SK-N-SH (cell line): ENCODE results near the gene PTPRD. TPM values are rescaled to one million over a fixed set of nuclear protein-coding genes. Genes with fewer than 3 reads are reported as not detected.

Source experiments
- CTCF ChIA-PET: fragments of 300-600, 350-600 bp; formaldehyde crosslinking; extraction: SDS; loops from one replicate; lab custom pipeline; 2021; lab: Yijun Ruan, JAX
- POLR2A ChIA-PET: fragments of 350-600 bp; sonication (Branson Sonifier 250); formaldehyde crosslinking; extraction: SDS; loops from one replicate; lab custom pipeline; 2020; ENCODE audit warnings: antibody characterized with exemption, inconsistent platforms; lab: Yijun Ruan, JAX
- DNase-seq: peaks from one replicate; pipeline ENCODE4 v3.0.0; 2012
- H2AFZ ChIP-seq: fragments of 200-600 bp; sonication (generic); 2 replicates; pipeline ENCODE4 v1.8.1; 2016; ENCODE audit warnings: antibody characterized with exemption, mild to moderate bottlenecking, low read depth
- H3F3A ChIP-seq: fragments of 200-600 bp; sonication (generic); replicated peaks from 2 replicates; pipeline ENCODE3; 2016; ENCODE audit warnings: antibody characterized with exemption, mild to moderate bottlenecking; ENCODE audit not compliant: insufficient read depth
- H3K27ac ChIP-seq, 2 experiments: fragments of 200-500 bp in 1 of 2; fragments of 200-600 bp in 1 of 2; sonication (Bioruptor generic) in 1 of 2; sonication (generic), shearing (Covaris generic) in 1 of 2; 2 replicates each; pipeline versions ENCODE4 v1.5.1 to v1.6.1; 2014 to 2016; ENCODE audit warnings: low read depth in 2 of 2, inconsistent platforms in 1 of 2, low read length in 1 of 2, mild to moderate bottlenecking in 1 of 2, mixed read lengths in 1 of 2
- H3K27me3 ChIP-seq: fragments of 200-600 bp; sonication (generic), shearing (Covaris generic); 2 replicates; pipeline ENCODE4 v1.6.1; 2016; ENCODE audit warnings: mixed run types; ENCODE audit not compliant: insufficient read depth
- H3K36me3 ChIP-seq, 2 experiments: fragments of 200-500 bp in 1 of 2; fragments of 200-600 bp in 1 of 2; sonication (Bioruptor generic) in 1 of 2; sonication (generic) in 1 of 2; replicated peaks in 1 of 2; 2 replicates each; pipeline versions ENCODE3 to v1.5.1; 2014 to 2016; ENCODE audit warnings: low read length in 1 of 2, mild to moderate bottlenecking in 1 of 2; ENCODE audit not compliant: insufficient read depth in 2 of 2, control insufficient read depth in 1 of 2
- H3K4me1 ChIP-seq, 2 experiments: fragments of 200-500 bp in 1 of 2; fragments of 200-600 bp in 1 of 2; sonication (Bioruptor generic) in 1 of 2; sonication (generic), shearing (Covaris generic) in 1 of 2; 2 replicates each; pipeline versions ENCODE4 v1.5.1 to v1.6.1; 2014 to 2016; ENCODE audit warnings: low read depth in 1 of 2, low read length in 1 of 2, mixed run types in 1 of 2; ENCODE audit not compliant: insufficient read depth in 2 of 2, control insufficient read depth in 1 of 2
- H3K4me2 ChIP-seq: fragments of 200-600 bp; sonication (generic), shearing (Covaris generic); 2 replicates; pipeline ENCODE4 v1.6.1; 2017; ENCODE audit warnings: mixed run types
- H3K4me3 ChIP-seq, 2 experiments: fragments of 200-500 bp in 1 of 2; fragments of 200-600 bp in 1 of 2; sonication (Bioruptor generic) in 1 of 2; sonication (generic), shearing (Covaris generic) in 1 of 2; 2 replicates each; pipeline versions ENCODE4 v1.5.1 to v1.8.1; 2014 to 2016; ENCODE audit warnings: low read depth in 2 of 2, inconsistent platforms in 1 of 2, low read length in 1 of 2, mild to moderate bottlenecking in 1 of 2, mixed read lengths in 1 of 2, moderate library complexity in 1 of 2
- H3K79me2 ChIP-seq: fragments of 200-600 bp; sonication (generic); 2 replicates; pipeline ENCODE4 v1.8.1; 2017; ENCODE audit warnings: mild to moderate bottlenecking; ENCODE audit not compliant: insufficient read depth
- H3K9ac ChIP-seq: fragments of 200-600 bp; sonication (generic); 2 replicates; pipeline ENCODE4 v1.6.1; 2017; ENCODE audit warnings: mixed run types
- H3K9me2 ChIP-seq: fragments of 200-600 bp; sonication (generic); 2 replicates; pipeline ENCODE4 v1.6.1; 2017; ENCODE audit warnings: mixed run types
- H3K9me3 ChIP-seq: fragments of 200-600 bp; sonication (generic); 2 replicates; pipeline ENCODE4 v1.6.1; 2017; ENCODE audit warnings: mixed run types, mild to moderate bottlenecking, moderate library complexity
- H4K20me1 ChIP-seq: fragments of 200-600 bp; sonication (generic); 2 replicates; pipeline ENCODE4 v1.6.1; 2017; ENCODE audit warnings: mild to moderate bottlenecking, mixed run types; ENCODE audit not compliant: insufficient read depth
- CHD2 ChIP-seq: fragments of 150-350 bp; IDR thresholded peaks from 2 replicates; pipeline ENCODE4 v1.6.1; 2018; ENCODE audit warnings: low read length; ENCODE audit not compliant: partially characterized antibody
- CTCF ChIP-seq: fragments of 200-600 bp; sonication (generic); IDR thresholded peaks from 2 replicates; pipeline ENCODE4 v1.6.1; 2017; ENCODE audit warnings: antibody characterized with exemption, mild to moderate bottlenecking, moderate library complexity
- ELF1 ChIP-seq: IDR thresholded peaks from 2 replicates; pipeline ENCODE4 v1.4.0; 2012
- EZH2phosphoT487 ChIP-seq: fragments of 200-600 bp; sonication (generic); IDR thresholded peaks from 2 replicates; pipeline ENCODE4 v1.6.1; 2017; ENCODE audit warnings: low read depth, mixed run types, mild to moderate bottlenecking, antibody characterized with exemption, moderate library complexity, borderline replicate concordance
- FOXJ3 ChIP-seq: sonication (generic); formaldehyde crosslinking; IDR thresholded peaks from 2 replicates; pipeline ENCODE4 v1.5.1; 2020; ENCODE audit warnings: mild to moderate bottlenecking, missing genetic modification reagents
- GATA2 ChIP-seq: sonication (generic); formaldehyde crosslinking; IDR thresholded peaks from 2 replicates; pipeline ENCODE4 v1.5.0; 2020; ENCODE audit warnings: mild to moderate bottlenecking, missing genetic modification reagents
- MAX ChIP-seq: IDR thresholded peaks from 2 replicates; pipeline ENCODE4 v1.4.0; 2012; ENCODE audit warnings: low read depth
- MEF2A ChIP-seq: IDR thresholded peaks from 2 replicates; pipeline ENCODE4 v1.4.0; 2012; ENCODE audit warnings: low read depth, borderline replicate concordance
- MXI1 ChIP-seq: IDR thresholded peaks from 2 replicates; pipeline ENCODE4 v1.6.1; 2012; ENCODE audit warnings: mild to moderate bottlenecking, low read depth, low read length, improper control_type of control experiment
- PBX3 ChIP-seq: IDR thresholded peaks from 2 replicates; pipeline ENCODE4; 2012
- RCOR1 ChIP-seq: fragments of 150-350 bp; IDR thresholded peaks from 2 replicates; pipeline ENCODE4 v1.6.1; 2017; ENCODE audit warnings: antibody characterized with exemption, low read length
- RFX5 ChIP-seq: IDR thresholded peaks from 2 replicates; pipeline ENCODE4 v1.6.1; 2012; ENCODE audit warnings: mild to moderate bottlenecking, improper control_type of control experiment, low read length
- RXRA ChIP-seq: IDR thresholded peaks from 2 replicates; pipeline ENCODE4 v1.4.0; 2012; ENCODE audit warnings: low read depth, mild to moderate bottlenecking, borderline replicate concordance
- SMC3 ChIP-seq: IDR thresholded peaks from 2 replicates; pipeline ENCODE4 v1.6.1; 2012; ENCODE audit warnings: low read depth, low read length, improper control_type of control experiment
- TAF1 ChIP-seq: IDR thresholded peaks from 2 replicates; pipeline ENCODE4 v1.6.1; 2012; ENCODE audit warnings: low read depth, mild to moderate bottlenecking, low read length, moderate library complexity, borderline replicate concordance
- TCF12 ChIP-seq: IDR thresholded peaks from 2 replicates; pipeline ENCODE4 v1.4.0; 2012
- YY1 ChIP-seq: IDR thresholded peaks from 2 replicates; pipeline ENCODE4 v1.4.0; 2012; ENCODE audit warnings: low read depth, mild to moderate bottlenecking
- WGBS: methylation state at CpG from one replicate; pipeline ENCODE4 v1.1.6; 2017; ENCODE audit warnings: low lambda C conversion rate; 5-methylcytosine and 5-hydroxymethylcytosine counted together
- polyA plus RNA-seq, 3 experiments: library from polyadenylated mRNA; depleted of rRNA; stranded (reverse); fragments of >200 nt; gene quantifications; 2 replicates each; pipeline ENCODE4 v1.2.3, GENCODE V29; 2012

PTPRD gene
- polyA plus RNA-seq, 1 of the 3 experiments (the other 2 are of a cell fraction), result 0.15 TPM

GRCh38 chr9:9283159-9283986 is 1329.4 kb downstream of the PTPRD start:
- Histone ChIP-seq H3K27me3 (no peaks in the 10 kb centered on the region), H3K9me3 (no peaks in the 10 kb centered on the region), H3K79me2 (no peaks in the 10 kb centered on the region), H3K9me2 (no peaks in the 10 kb centered on the region), H3K4me1 (no peaks in the 10 kb centered on the region), H3F3A (no peaks in the 10 kb centered on the region), H3K4me2 (no peak overlapping the region), H3K36me3 (no peaks in the 10 kb centered on the region), H2AFZ (no peak overlapping the region), H4K20me1 (no peaks in the 10 kb centered on the region), H3K27ac (no peak overlapping the region), H3K4me3 (no peak overlapping the region), H3K9ac (no peak overlapping the region)
- TF ChIP-seq RCOR1, result no peak
- no peak for TF ChIP-seq YY1
- TF ChIP-seq FOXJ3, result no peak
- TF ChIP-seq CTCF, result no peak
- no peak for TF ChIP-seq EZH2phosphoT487
- TF ChIP-seq TCF12, result no peak
- no peak for TF ChIP-seq CHD2
- TF ChIP-seq MEF2A, result no peak
- TF ChIP-seq GATA2 (CRISPR knock-in tag), result no peak
- no peak for TF ChIP-seq TAF1
- TF ChIP-seq MAX, result no peak
- no peak for TF ChIP-seq MXI1
- no peak for TF ChIP-seq SMC3
- TF ChIP-seq ELF1, result no peak
- no peak for TF ChIP-seq PBX3
- no peak for TF ChIP-seq RFX5
- no peak for TF ChIP-seq RXRA
- no peak for DNase-seq
- ChIA-PET CTCF (interaction anchor here (1.1 kb wide), 1 partner anchor 15 kb away, joined by 5 read pairs; no protein-coding TSS in a partner anchor), POLR2A (interaction anchor here (0.6 kb wide), 1 partner anchor 24 kb away, joined by 3 read pairs; no protein-coding TSS in a partner anchor)
- 20% methylated on average over 2 of the region's 2 CpGs for WGBS
